PFSK-1 (cell line): Measurements from ENCODE around the gene TPSG1.

Experiments used
- POLR2AphosphoS5 ChIP-seq: IDR thresholded peaks from 2 replicates; pipeline ENCODE4 v1.6.1; 2012; ENCODE audit warnings: low read depth, mild to moderate bottlenecking, control low read depth, low read length, moderate library complexity
- SIN3A ChIP-seq: IDR thresholded peaks from 2 replicates; pipeline ENCODE4 v1.6.1; 2012; ENCODE audit warnings: mild to moderate bottlenecking, low read length, moderate library complexity, borderline replicate concordance; ENCODE audit not compliant: insufficient read depth
- TAF1 ChIP-seq: IDR thresholded peaks from 2 replicates; pipeline ENCODE4 v1.6.1; 2012; ENCODE audit warnings: low read length, control low read depth, borderline replicate concordance; ENCODE audit not compliant: insufficient read depth

- TF ChIP-seq TAF1 = no peak
- no peak for TF ChIP-seq SIN3A
- no peak for TF ChIP-seq POLR2AphosphoS5
Measured at GRCh38 chr16:1213796-1214372, 11.2 kb downstream of the TPSG1 start.
